H1 (cell line): Measurements from ENCODE around the gene LRP3. TPM values are rescaled to one million over a fixed set of nuclear protein-coding genes. Genes with fewer than 3 reads are reported as not detected.

ENCODE experiments used
- CHD2 ChIP-seq: IDR thresholded peaks from 2 replicates; pipeline ENCODE4 v1.6.1; 2012; ENCODE audit warnings: low read length, improper control_type of control experiment
- HDAC2 ChIP-seq, 2 experiments: fragments of 300-600 bp in 1 of 2; sonication (generic) in 1 of 2; IDR thresholded peaks; 2 replicates each; pipeline ENCODE4 v1.6.1; 2011 to 2012; ENCODE audit warnings: low read depth in 2 of 2, low read length in 2 of 2, mild to moderate bottlenecking in 2 of 2, moderate library complexity in 2 of 2, borderline replicate concordance in 1 of 2, inconsistent platforms in 1 of 2
- KDM1A ChIP-seq: fragments of 200-600, 300-600 bp; sonication (generic); IDR thresholded peaks from 2 replicates; pipeline ENCODE4 v1.7.1; 2016; ENCODE audit warnings: mild to moderate bottlenecking, low read length, borderline replicate concordance
- ZNF274 ChIP-seq: IDR thresholded peaks from 2 replicates; pipeline ENCODE4 v1.7.0; 2012; ENCODE audit warnings: low read length, borderline replicate concordance; ENCODE audit errors: extremely low read depth
- polyA plus RNA-seq, 7 experiments: library from polyadenylated mRNA; depleted of rRNA in 3 of 7; stranded (reverse) in 5 of 7; unstranded in 2 of 7; fragments of >200 nt in 5 of 7; fragments of 200-250 nt in 2 of 7; gene quantifications; 1 replicate in 5 of 7; 2 replicates in 1 of 7; 4 replicates in 1 of 7; pipeline versions ENCODE4 v1.2.1 to v1.2.3, GENCODE V29; 2011 to 2013; ENCODE audit warnings: missing spikeins in 2 of 7, mixed read lengths in 2 of 7
- total RNA-seq: library from RNA; stranded (reverse); fragmentation: NEBNext Ultra II Directional; extraction: Animal tissue kit (Norgen Biotek cat#: 25700); gene quantifications from 2 replicates; pipeline ENCODE4 v1.2.1, GENCODE V29; 2021
- TF ChIP-seq, protein P1 (sequence below): fragments of 300-600 bp; sonication (generic); IDR thresholded peaks from 2 replicates; pipeline ENCODE4 v1.7.1; 2012; ENCODE audit warnings: low read length, moderate library complexity, mild to moderate bottlenecking, inconsistent platforms; ENCODE audit not compliant: insufficient replicate concordance

LRP3 gene
- total and polyA plus RNA-seq, 2 of the 8 experiments (the other 6 are each of a cell fraction or from before 2014, with no cell fraction given) = 30.3 to 33.7 TPM

DNA sequence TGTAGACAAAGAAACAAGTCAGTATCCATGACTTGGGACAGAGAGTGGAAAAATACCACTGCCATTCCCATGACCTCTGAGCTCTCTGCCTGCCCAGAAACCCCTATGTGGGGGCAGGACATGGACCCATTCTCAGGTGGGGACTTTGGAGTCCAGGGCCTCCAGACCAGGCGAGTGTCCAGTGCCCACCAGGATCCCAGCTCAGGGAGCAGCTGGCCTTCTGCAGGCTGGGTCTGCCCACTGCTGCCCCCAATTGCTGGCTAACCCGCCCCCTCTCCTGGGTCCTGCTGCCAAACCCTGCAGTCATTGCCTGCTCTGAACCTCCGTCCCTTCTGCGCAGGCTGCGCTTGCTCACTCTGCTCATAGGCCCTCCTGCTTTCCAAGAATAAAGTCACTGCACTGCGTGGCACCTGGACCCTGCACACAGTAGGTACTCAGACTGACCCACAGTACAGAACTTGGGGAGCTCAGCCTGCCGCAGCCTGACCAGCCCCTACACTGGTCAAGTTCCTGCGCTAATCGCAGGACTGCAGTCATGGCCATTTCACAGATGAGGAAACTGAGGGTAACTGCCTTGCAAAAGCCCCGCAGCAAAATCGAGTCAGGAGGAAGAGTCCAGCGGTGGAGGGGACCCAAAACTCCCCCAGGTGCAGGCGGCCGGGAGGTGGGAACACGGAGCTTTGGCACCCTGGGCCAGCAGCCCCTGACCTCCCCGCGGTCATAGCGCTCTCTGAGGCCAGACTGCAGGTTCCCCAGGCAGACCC lies 30.7 kb downstream of the LRP3 start (continued):
- TF ChIP-seq, protein P1, sequence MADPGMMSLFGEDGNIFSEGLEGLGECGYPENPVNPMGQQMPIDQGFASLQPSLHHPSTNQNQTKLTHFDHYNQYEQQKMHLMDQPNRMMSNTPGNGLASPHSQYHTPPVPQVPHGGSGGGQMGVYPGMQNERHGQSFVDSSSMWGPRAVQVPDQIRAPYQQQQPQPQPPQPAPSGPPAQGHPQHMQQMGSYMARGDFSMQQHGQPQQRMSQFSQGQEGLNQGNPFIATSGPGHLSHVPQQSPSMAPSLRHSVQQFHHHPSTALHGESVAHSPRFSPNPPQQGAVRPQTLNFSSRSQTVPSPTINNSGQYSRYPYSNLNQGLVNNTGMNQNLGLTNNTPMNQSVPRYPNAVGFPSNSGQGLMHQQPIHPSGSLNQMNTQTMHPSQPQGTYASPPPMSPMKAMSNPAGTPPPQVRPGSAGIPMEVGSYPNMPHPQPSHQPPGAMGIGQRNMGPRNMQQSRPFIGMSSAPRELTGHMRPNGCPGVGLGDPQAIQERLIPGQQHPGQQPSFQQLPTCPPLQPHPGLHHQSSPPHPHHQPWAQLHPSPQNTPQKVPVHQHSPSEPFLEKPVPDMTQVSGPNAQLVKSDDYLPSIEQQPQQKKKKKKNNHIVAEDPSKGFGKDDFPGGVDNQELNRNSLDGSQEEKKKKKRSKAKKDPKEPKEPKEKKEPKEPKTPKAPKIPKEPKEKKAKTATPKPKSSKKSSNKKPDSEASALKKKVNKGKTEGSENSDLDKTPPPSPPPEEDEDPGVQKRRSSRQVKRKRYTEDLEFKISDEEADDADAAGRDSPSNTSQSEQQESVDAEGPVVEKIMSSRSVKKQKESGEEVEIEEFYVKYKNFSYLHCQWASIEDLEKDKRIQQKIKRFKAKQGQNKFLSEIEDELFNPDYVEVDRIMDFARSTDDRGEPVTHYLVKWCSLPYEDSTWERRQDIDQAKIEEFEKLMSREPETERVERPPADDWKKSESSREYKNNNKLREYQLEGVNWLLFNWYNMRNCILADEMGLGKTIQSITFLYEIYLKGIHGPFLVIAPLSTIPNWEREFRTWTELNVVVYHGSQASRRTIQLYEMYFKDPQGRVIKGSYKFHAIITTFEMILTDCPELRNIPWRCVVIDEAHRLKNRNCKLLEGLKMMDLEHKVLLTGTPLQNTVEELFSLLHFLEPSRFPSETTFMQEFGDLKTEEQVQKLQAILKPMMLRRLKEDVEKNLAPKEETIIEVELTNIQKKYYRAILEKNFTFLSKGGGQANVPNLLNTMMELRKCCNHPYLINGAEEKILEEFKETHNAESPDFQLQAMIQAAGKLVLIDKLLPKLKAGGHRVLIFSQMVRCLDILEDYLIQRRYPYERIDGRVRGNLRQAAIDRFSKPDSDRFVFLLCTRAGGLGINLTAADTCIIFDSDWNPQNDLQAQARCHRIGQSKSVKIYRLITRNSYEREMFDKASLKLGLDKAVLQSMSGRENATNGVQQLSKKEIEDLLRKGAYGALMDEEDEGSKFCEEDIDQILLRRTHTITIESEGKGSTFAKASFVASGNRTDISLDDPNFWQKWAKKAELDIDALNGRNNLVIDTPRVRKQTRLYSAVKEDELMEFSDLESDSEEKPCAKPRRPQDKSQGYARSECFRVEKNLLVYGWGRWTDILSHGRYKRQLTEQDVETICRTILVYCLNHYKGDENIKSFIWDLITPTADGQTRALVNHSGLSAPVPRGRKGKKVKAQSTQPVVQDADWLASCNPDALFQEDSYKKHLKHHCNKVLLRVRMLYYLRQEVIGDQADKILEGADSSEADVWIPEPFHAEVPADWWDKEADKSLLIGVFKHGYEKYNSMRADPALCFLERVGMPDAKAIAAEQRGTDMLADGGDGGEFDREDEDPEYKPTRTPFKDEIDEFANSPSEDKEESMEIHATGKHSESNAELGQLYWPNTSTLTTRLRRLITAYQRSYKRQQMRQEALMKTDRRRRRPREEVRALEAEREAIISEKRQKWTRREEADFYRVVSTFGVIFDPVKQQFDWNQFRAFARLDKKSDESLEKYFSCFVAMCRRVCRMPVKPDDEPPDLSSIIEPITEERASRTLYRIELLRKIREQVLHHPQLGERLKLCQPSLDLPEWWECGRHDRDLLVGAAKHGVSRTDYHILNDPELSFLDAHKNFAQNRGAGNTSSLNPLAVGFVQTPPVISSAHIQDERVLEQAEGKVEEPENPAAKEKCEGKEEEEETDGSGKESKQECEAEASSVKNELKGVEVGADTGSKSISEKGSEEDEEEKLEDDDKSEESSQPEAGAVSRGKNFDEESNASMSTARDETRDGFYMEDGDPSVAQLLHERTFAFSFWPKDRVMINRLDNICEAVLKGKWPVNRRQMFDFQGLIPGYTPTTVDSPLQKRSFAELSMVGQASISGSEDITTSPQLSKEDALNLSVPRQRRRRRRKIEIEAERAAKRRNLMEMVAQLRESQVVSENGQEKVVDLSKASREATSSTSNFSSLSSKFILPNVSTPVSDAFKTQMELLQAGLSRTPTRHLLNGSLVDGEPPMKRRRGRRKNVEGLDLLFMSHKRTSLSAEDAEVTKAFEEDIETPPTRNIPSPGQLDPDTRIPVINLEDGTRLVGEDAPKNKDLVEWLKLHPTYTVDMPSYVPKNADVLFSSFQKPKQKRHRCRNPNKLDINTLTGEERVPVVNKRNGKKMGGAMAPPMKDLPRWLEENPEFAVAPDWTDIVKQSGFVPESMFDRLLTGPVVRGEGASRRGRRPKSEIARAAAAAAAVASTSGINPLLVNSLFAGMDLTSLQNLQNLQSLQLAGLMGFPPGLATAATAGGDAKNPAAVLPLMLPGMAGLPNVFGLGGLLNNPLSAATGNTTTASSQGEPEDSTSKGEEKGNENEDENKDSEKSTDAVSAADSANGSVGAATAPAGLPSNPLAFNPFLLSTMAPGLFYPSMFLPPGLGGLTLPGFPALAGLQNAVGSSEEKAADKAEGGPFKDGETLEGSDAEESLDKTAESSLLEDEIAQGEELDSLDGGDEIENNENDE = no peak
- TF ChIP-seq CHD2 (no peak), KDM1A (peak; percentile 94; the same call in 1 of the 2 replicates), ZNF274 (no peak), HDAC2 (IDR thresholded peaks at IDR 0.05; ENCODE audit: borderline replicate concordance in 1 of 2, low read depth in 2 of 2, low read length in 2 of 2) (peak in 1 of 2 experiments; percentile 86; a peak in 1 of 4 replicates)
